HG03060 (cell line): ENCODE data around the gene P2RY12.
"Not testable (repeated sequence)": the region's sequence is repeated elsewhere in the genome, so short reads cannot be mapped to it uniquely, and the experiment has no call there.

Experiments
- ATAC-seq: cut with Tn5 transposase; IDR thresholded peaks from one replicate; pipeline ENCODE4 v1.9.1; 2021; ENCODE audit warnings: low read depth, moderate number of reproducible peaks; ENCODE audit not compliant: unreplicated experiment

P2RY12 gene

GRCh38 chr3:151393941-151394340 lies 9.4 kb upstream of the P2RY12 start:
- ATAC-seq = no peak

GRCh38 chr3:151393146-151393830 lies 8.7 kb upstream of the P2RY12 start:
- ATAC-seq = no peak

- not testable (repeated sequence) for ATAC-seq
These were observed 7.6 kb upstream of the P2RY12 start for GRCh38 chr3:151392191-151392590.

GRCh38 chr3:151391720-151392119 lies 7.2 kb upstream of the P2RY12 start:
- no peak for ATAC-seq

- ATAC-seq = no peak
These were observed 3.3 kb upstream of the P2RY12 start for GRCh38 chr3:151387842-151388241.

- no peak for ATAC-seq
These were observed 2.9 kb upstream of the P2RY12 start for GRCh38 chr3:151387432-151387831.

- no peak for ATAC-seq
These were observed 1.5 kb upstream of the P2RY12 start for GRCh38 chr3:151386056-151386455.

GRCh38 chr3:151383956-151384355 lies 597 bp downstream of the P2RY12 start:
- no peak for ATAC-seq

- no peak for ATAC-seq
These were observed 1.4 kb downstream of the P2RY12 start for GRCh38 chr3:151383111-151383510.

GRCh38 chr3:151382671-151383070 lies 1.9 kb downstream of the P2RY12 start:
- no peak for ATAC-seq

- ATAC-seq = no peak
These were observed 5.3 kb downstream of the P2RY12 start for GRCh38 chr3:151379083-151379734.

- no peak for ATAC-seq
These were observed 6.7 kb downstream of the P2RY12 start for GRCh38 chr3:151377768-151378385.

GRCh38 chr3:151372063-151372820 lies 12.3 kb downstream of the P2RY12 start:
- ATAC-seq = no peak

GRCh38 chr3:151371526-151371925 lies 13.0 kb downstream of the P2RY12 start:
- no peak for ATAC-seq

- no peak for ATAC-seq
These were observed 17.1 kb downstream of the P2RY12 start for GRCh38 chr3:151367448-151367847.

- no peak for ATAC-seq
These were observed 17.6 kb downstream of the P2RY12 start for GRCh38 chr3:151366993-151367392.

GRCh38 chr3:151362751-151363174 lies 21.8 kb downstream of the P2RY12 start:
- no peak for ATAC-seq

GRCh38 chr3:151357463-151357850 lies 27.1 kb downstream of the P2RY12 start:
- no peak for ATAC-seq

- ATAC-seq = no peak
These were observed 27.6 kb downstream of the P2RY12 start for GRCh38 chr3:151356794-151357462.

- ATAC-seq = no peak
These were observed 32.9 kb downstream of the P2RY12 start for GRCh38 chr3:151351648-151352047.

- ATAC-seq = peak; percentile 89
These were observed 33.3 kb downstream of the P2RY12 start for GRCh38 chr3:151351219-151351618.
